ENCODE data around the gene ARHGEF1. TPM values are rescaled to one million over a fixed set of nuclear protein-coding genes. Genes with fewer than 3 reads are reported as not detected.

ARHGEF1 gene
- total and polyA plus RNA-seq, 2 donors (not counting 1 experiment from before 2014, with no cell fraction given) = 646 to 886 TPM

- H2AFZ ChIP-seq (ENCODE audit: insufficient read depth, low read depth, low read length, poor library complexity, severe bottlenecking) = peak overlapping the region; percentile 60
- peak overlapping the region in 4 of 5 experiments; percentile 52 to 88 (median 70) for H3K4me3 ChIP-seq (ENCODE audit: control extremely low read depth in 1 of 5, extremely low read depth in 1 of 5, insufficient read depth in 1 of 5, low read depth in 2 of 5, low read length in 4 of 5)
- no peaks in the 10 kb centered on the region for H3K27me3 ChIP-seq (replicated peaks in 1 of 4; ENCODE audit: control extremely low read depth in 1 of 4, control insufficient read depth in 3 of 4, insufficient read depth in 4 of 4, low read length in 3 of 4)
- H3K27ac ChIP-seq (ENCODE audit: low read length in 2 of 2) = peak overlapping the region; percentile 86 to 91
- no peaks in the 10 kb centered on the region for H3K9me3 ChIP-seq (ENCODE audit: control extremely low read depth in 1 of 3, control insufficient read depth in 2 of 3, insufficient read depth in 1 of 3, low read length in 2 of 3)
- TF ChIP-seq CTCF (IDR thresholded peaks at IDR 0.05) = no peak
- TF ChIP-seq EZH2 (IDR thresholded peaks at IDR 0.05; ENCODE audit: borderline replicate concordance, insufficient read depth, low read depth, low read length, poor library complexity, severe bottlenecking) = no peak
- H3K9me3 Mint-ChIP-seq (ENCODE audit: insufficient read depth) = no peaks in the 10 kb centered on the region
- peak overlapping the region; percentile 91 for H3K9ac ChIP-seq (ENCODE audit: low read length)
- POLR2A ChIA-PET = interaction anchor here (0.6 to 2.3 kb wide), 2 partner anchors 59 to 67 kb away, joined by 8 read pairs; no protein-coding TSS in a partner anchor
- H3K4me3 Mint-ChIP-seq = peak overlapping the region; percentile 92
- H3K79me2 ChIP-seq (ENCODE audit: control insufficient read depth, insufficient read depth, low read length) = peaks cover 2% of the 10 kb centered on the region
- H4K20me1 ChIP-seq (ENCODE audit: control insufficient read depth, insufficient read depth, low read length, poor library complexity, severe bottlenecking) = no peaks in the 10 kb centered on the region
- intact Hi-C loops (cut with micrococcal nuclease) = no loop called here
- peak overlapping the region; percentile 95 for H3K27ac Mint-ChIP-seq
- peak; percentile 39 for ATAC-seq (ENCODE audit: low read depth)
- H3K4me1 ChIP-seq (ENCODE audit: control insufficient read depth in 2 of 2, insufficient read depth in 2 of 2, low read length in 2 of 2) = peaks cover 47 to 73% of the 10 kb centered on the region in 2 donors
- H3K27me3 Mint-ChIP-seq = no peaks in the 10 kb centered on the region
- peak overlapping the region; percentile 100 for H3K4me2 ChIP-seq (replicated peaks; ENCODE audit: low read depth, low read length, poor library complexity, severe bottlenecking)
- CTCF ChIA-PET = interaction anchor here (1.3 to 3.5 kb wide), 3 partner anchors 11 to 80 kb away, joined by 4 to 18 read pairs (median 9); partner anchors contain the start of gene RPS19
- H3K36me3 ChIP-seq (replicated peaks in 1 of 2; ENCODE audit: control extremely low read depth in 1 of 2, control insufficient read depth in 1 of 2, extremely low read depth in 1 of 2, insufficient read depth in 2 of 2, low read length in 1 of 2) = no peaks in the 10 kb centered on the region
- WGBS (ENCODE audit: insufficient coverage) = 3% methylated on average over 64 of the region's 83 CpGs
- peaks cover 57% of the 10 kb centered on the region for H3K4me1 Mint-ChIP-seq
- peak; percentile 74 for DNase-seq
Measured at GRCh38 chr19:41939861-41940730, 57.1 kb downstream of the ARHGEF1 start.
